ENCODE measurements around the gene MYO1B.

Gene MYO1B

DNA sequence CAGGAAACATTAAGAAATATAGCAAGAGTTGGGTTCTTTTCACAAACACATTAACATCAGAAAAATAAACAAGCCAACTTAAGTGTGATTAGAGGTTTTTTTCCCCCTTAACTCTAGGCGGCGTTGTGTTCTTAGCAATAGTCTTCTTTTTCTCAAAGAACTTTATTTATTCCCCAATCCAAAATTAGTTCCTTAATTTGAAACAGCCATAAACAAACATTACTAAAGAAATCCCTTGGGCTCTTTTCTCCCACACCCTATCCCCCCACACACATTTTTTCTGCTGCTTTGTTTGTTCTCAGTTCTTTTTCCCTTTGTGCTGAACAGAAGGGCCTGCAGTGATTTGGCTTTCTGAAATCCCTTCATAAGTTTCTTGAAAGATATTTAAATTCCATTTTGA, 13.2 kb upstream of the MYO1B start:
- DNase-seq (ENCODE audit: extremely low read depth, low read depth), result no peak
- peak; percentile 58 for TF ChIP-seq CTCF (IDR thresholded peaks at IDR 0.05; ENCODE audit: low read depth, low read length, missing control alignments)
- H3K4me3 ChIP-seq (replicated peaks; ENCODE audit: low read depth, low read length), result no peak overlapping the region

GRCh38 chr2:191233533-191233932, 11.7 kb upstream of the MYO1B start:
- DNase-seq (ENCODE audit: extremely low read depth, low read depth), result no peak
- no peak overlapping the region for H3K4me3 ChIP-seq (replicated peaks; ENCODE audit: low read depth, low read length)
- no peak for TF ChIP-seq CTCF (IDR thresholded peaks at IDR 0.05; ENCODE audit: low read depth, low read length, missing control alignments)

DNA sequence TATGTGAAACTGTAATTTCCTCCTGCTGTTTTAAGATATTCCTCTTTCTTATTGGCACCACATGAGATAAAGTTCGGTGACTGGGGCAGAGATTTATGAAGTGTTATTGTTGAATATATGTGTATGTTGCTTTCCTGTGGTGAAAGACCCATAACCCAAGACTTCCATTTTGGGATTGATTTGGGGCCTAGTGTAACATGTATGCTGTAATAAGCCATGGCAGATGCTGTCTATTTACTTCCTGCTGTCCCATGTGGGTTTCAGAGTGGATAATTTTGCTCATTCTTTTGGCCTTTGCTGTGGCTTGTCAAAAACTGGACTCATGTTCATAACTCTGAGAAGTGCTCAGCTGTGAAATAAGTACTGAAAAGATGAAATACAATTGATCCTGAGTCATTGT, 10.8 kb upstream of the MYO1B start:
- no peak overlapping the region for H3K4me3 ChIP-seq (replicated peaks; ENCODE audit: low read depth, low read length)
- DNase-seq (ENCODE audit: extremely low read depth, low read depth), result no peak
- TF ChIP-seq CTCF (IDR thresholded peaks at IDR 0.05; ENCODE audit: low read depth, low read length, missing control alignments), result no peak

DNA sequence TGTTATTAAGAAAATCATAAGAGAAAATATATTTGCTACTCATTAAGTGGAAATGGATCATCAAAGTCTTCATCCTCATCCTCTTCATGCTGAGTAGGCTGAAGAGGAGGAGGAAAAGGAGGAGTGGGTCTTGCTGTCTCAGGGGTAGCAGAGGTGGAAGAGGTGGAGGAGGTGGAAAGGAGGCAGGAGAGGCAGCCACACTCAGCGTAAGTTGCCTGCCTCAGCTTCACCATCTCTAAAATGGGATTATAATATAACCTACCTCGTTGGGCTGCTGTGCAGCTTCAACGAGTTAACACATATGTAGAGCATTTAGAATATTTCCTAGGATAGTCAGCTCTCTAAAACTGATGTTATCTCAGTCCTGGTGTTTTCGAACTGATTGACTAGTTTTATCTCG, 4.3 kb upstream of the MYO1B start:
- H3K4me3 ChIP-seq (replicated peaks; ENCODE audit: low read depth, low read length), result no peak overlapping the region
- DNase-seq (ENCODE audit: extremely low read depth, low read depth), result no peak
- TF ChIP-seq CTCF (IDR thresholded peaks at IDR 0.05; ENCODE audit: low read depth, low read length, missing control alignments), result no peak

DNA sequence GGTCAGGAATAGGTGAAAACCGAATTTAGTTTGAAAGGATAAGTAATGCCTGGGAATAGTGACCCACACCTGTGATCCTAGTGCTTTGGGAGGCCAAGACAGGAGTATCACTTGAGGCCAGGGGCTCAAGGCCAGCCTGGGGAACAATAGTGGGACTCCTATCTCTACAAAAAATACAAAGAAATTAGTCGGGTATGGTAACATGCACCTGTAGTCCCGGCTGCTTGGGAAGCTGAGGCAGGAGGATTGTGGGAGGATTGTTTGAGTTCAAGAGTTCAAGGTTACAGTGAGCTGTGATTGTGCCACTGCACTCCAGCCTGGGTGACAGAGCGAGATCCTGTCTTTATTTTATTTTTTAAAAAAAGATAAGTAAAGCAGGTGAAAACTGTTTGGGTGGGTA, 3.8 kb upstream of the MYO1B start:
- DNase-seq (ENCODE audit: extremely low read depth, low read depth), result no peak
- no peak overlapping the region for H3K4me3 ChIP-seq (replicated peaks; ENCODE audit: low read depth, low read length)
- no peak for TF ChIP-seq CTCF (IDR thresholded peaks at IDR 0.05; ENCODE audit: low read depth, low read length, missing control alignments)

DNA sequence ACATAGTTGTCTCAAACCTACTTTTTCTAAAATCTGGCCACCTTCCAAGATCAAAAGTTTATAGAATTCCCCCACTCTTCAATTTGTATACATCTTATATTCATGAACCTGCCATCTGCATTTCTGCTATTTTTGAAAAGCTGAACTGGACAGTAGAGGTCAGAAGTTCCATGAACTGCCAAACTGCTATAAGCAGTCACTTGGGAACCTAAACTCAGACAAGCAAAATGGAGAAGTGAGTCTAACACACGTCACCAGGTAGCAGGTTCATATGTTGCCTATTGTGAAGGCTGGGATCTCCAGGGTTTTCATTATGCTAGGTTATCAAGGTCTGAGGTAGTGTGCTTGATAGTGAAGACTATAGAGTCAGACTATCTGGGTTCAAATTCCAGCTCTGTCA, 2.0 kb upstream of the MYO1B start:
- DNase-seq (ENCODE audit: extremely low read depth, low read depth), result no peak
- H3K4me3 ChIP-seq (replicated peaks; ENCODE audit: low read depth, low read length), result no peak overlapping the region
- no peak for TF ChIP-seq CTCF (IDR thresholded peaks at IDR 0.05; ENCODE audit: low read depth, low read length, missing control alignments)

DNA sequence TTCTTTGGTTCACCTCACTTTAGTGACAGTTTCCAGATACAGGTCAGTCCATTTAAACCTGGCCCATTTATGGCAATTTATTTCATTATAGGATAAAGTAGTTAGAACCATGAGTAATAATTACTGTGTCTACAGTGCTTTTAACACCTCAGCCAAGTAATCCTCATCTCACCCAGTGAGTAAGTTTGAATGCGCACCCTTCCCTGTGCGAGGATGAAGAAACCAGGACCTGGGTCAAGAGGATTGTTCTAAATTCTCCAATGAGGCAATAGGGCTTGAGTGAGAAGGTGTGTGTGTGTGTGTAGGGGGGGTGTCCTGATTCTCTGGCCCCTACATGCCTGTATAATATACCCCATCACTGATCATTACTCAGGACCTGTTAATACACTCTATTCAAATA, 854 bp upstream of the MYO1B start:
- no peak for TF ChIP-seq CTCF (IDR thresholded peaks at IDR 0.05; ENCODE audit: low read depth, low read length, missing control alignments)
- no peak overlapping the region for H3K4me3 ChIP-seq (replicated peaks; ENCODE audit: low read depth, low read length)

More for the DNA sequence above, 854 bp upstream of the MYO1B start:
- no peak for DNase-seq (ENCODE audit: extremely low read depth, low read depth)
